Fibroblast of lung (primary cell): ENCODE results near the gene HDAC8. TPM values are rescaled to one million over a fixed set of nuclear protein-coding genes. Genes with fewer than 3 reads are reported as not detected.

Source experiments
- DNase-seq, 2 donors: peaks; one replicate each; pipeline versions ENCODE4 v3.0.0 to v3.0.0-alpha.2; 2010; ENCODE audit warnings: low read depth in 2 of 2
- H2AFZ ChIP-seq: 2 replicates; pipeline ENCODE4 v1.5.1; 2012; ENCODE audit warnings: low read length, control low read depth, inconsistent platforms
- H3K27ac ChIP-seq: 2 replicates; pipeline ENCODE4 v1.5.1; 2011; ENCODE audit warnings: low read length, control low read depth; ENCODE audit not compliant: insufficient read depth
- H3K27me3 ChIP-seq: 2 replicates; pipeline ENCODE4 v1.5.1; 2011; ENCODE audit warnings: mild to moderate bottlenecking, low read length; ENCODE audit not compliant: control insufficient read depth, insufficient read depth
- H3K36me3 ChIP-seq: 2 replicates; pipeline ENCODE4 v1.5.1; 2011; ENCODE audit warnings: low read length; ENCODE audit not compliant: control insufficient read depth, insufficient read depth
- H3K4me1 ChIP-seq: 2 replicates; pipeline ENCODE4 v1.5.1; 2011; ENCODE audit warnings: low read length; ENCODE audit not compliant: control insufficient read depth, insufficient read depth; ENCODE audit errors: extremely low read depth
- H3K4me2 ChIP-seq: 2 replicates; pipeline ENCODE4 v1.5.1; 2011; ENCODE audit warnings: low read length, control low read depth; ENCODE audit not compliant: insufficient read depth; ENCODE audit errors: extremely low read depth
- H3K4me3 ChIP-seq, 4 experiments: fragments of 200-600 bp in 1 of 4; sonication (generic) in 1 of 4; replicated peaks in 1 of 4; 2 replicates each; pipeline ENCODE4 v1.5.1; 2011 to 2016; ENCODE audit warnings: low read length in 4 of 4, low read depth in 3 of 4, mild to moderate bottlenecking in 3 of 4, control low read depth in 2 of 4, inconsistent platforms in 1 of 4, mixed read lengths in 1 of 4; ENCODE audit not compliant: insufficient read depth in 1 of 4; ENCODE audit errors: control extremely low read depth in 1 of 4
- H3K79me2 ChIP-seq: 2 replicates; pipeline ENCODE4 v1.5.1; 2012; ENCODE audit warnings: mild to moderate bottlenecking, low read length, inconsistent platforms; ENCODE audit not compliant: control insufficient read depth, insufficient read depth
- H3K9ac ChIP-seq: 2 replicates; pipeline ENCODE4 v1.5.1; 2011; ENCODE audit warnings: mild to moderate bottlenecking, low read length, control low read depth; ENCODE audit not compliant: insufficient read depth
- H3K9me3 ChIP-seq: 2 replicates; pipeline ENCODE4 v1.5.1; 2012; ENCODE audit warnings: low read depth, low read length; ENCODE audit not compliant: control insufficient read depth, insufficient read depth
- H4K20me1 ChIP-seq: 2 replicates; pipeline ENCODE4 v1.5.1; 2011; ENCODE audit warnings: low read length; ENCODE audit not compliant: control insufficient read depth, insufficient read depth; ENCODE audit errors: extremely low read depth
- EZH2 ChIP-seq: IDR thresholded peaks from 2 replicates; pipeline ENCODE4 v1.5.1; 2012; ENCODE audit warnings: low read length, control low read depth, mild to moderate bottlenecking; ENCODE audit errors: missing control alignments
- polyA plus RNA-seq, 2 donors: library from polyadenylated mRNA; depleted of rRNA in 1 of 2; stranded (reverse) in 1 of 2; unstranded in 1 of 2; fragments of >200 nt; gene quantifications; 2 replicates each; pipeline ENCODE4 v1.2.1, GENCODE V29; 2011 to 2012; ENCODE audit warnings: missing spikeins in 1 of 2
- total RNA-seq: library from RNA; depleted of rRNA; stranded (reverse); fragments of >200 nt; gene quantifications from 2 replicates; pipeline ENCODE4 v1.2.1, GENCODE V29; 2014
- TF ChIP-seq, protein P1 (sequence below), 2 donors: IDR thresholded peaks in 1 of 2; conservative IDR thresholded peaks in 1 of 2; 1 replicate in 1 of 2; 2 replicates in 1 of 2; pipeline ENCODE4 v1.5.1; 2011 to 2012; ENCODE audit warnings: low read length in 2 of 2, control low read depth in 1 of 2, inconsistent platforms in 1 of 2, low read depth in 1 of 2, mild to moderate bottlenecking in 1 of 2

The HDAC8 gene
- total and polyA plus RNA-seq, 2 donors (not counting 1 experiment from before 2014, with no cell fraction given): 25.9 TPM

DNA sequence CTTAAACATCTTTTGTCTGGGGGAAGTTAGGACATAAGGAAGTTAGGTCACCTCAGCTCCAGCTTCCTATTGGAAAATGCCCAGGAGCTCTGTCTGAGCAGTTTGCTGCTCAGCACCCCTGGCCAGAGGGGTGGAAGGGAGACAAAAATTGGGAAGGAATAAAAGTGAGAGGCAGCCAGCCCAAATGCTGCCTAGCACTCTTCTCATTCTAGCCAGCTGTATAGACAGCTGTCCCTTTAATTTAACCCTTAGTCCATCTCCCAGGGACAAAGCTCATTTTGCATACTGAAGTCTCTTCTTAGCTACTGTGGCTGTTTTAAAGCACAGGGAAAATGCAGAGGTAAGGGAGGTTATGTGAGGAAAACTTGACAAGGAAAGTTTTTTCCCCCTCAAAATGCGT, 177.4 kb downstream of the HDAC8 start:
- TF ChIP-seq, protein P1, sequence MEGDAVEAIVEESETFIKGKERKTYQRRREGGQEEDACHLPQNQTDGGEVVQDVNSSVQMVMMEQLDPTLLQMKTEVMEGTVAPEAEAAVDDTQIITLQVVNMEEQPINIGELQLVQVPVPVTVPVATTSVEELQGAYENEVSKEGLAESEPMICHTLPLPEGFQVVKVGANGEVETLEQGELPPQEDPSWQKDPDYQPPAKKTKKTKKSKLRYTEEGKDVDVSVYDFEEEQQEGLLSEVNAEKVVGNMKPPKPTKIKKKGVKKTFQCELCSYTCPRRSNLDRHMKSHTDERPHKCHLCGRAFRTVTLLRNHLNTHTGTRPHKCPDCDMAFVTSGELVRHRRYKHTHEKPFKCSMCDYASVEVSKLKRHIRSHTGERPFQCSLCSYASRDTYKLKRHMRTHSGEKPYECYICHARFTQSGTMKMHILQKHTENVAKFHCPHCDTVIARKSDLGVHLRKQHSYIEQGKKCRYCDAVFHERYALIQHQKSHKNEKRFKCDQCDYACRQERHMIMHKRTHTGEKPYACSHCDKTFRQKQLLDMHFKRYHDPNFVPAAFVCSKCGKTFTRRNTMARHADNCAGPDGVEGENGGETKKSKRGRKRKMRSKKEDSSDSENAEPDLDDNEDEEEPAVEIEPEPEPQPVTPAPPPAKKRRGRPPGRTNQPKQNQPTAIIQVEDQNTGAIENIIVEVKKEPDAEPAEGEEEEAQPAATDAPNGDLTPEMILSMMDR (conservative IDR thresholded peaks at IDR 0.05 in 1 of 2, IDR thresholded peaks at IDR 0.05 in 1 of 2; ENCODE audit: low read depth in 1 of 2, low read length in 2 of 2): no peak
- no peak for TF ChIP-seq EZH2
- H3K9ac ChIP-seq: no peak overlapping the region
- H2AFZ ChIP-seq: no peak overlapping the region
- DNase-seq: peak in 1 of 2 donors; percentile 1
- H3K4me3 ChIP-seq: no peak overlapping the region
- no peaks in the 10 kb centered on the region for H3K36me3 ChIP-seq
- no peak overlapping the region for H3K27ac ChIP-seq
- H3K79me2 ChIP-seq: no peaks in the 10 kb centered on the region
- no peaks in the 10 kb centered on the region for H3K27me3 ChIP-seq
- no peak overlapping the region for H3K4me2 ChIP-seq
- no peaks in the 10 kb centered on the region for H3K4me1 ChIP-seq
- no peaks in the 10 kb centered on the region for H3K9me3 ChIP-seq
- peaks cover 2% of the 10 kb centered on the region for H4K20me1 ChIP-seq

DNA sequence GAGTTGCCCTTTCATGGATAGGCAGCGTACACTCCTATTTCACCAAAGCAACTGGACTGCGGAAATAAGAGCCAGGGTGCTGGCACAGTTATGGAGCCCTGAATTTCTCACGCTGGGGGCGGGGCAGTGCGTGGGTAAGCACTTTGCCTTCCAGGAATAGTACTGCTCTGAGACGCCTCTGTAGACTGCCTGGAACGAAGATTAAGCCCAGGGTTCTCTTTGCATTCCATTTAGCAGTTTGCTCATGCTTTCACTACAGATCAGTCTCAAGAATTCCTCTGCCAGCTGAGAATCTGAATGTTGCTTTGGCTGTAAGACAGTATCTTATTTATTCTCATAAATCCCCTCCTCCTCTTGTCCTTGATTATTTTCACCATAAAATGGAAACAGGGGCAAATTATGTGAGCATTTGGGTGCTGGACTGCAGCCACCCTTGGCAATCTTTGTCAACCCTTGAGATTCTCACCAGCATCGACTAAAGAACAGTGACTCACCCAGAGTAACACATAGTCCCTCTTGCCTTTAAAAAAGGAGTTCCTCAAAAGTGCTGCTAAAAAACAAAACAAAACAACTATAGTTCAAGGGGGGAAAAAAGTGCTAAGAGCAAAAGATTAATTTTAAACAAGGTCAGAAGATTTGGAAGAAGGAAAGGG, 178.0 kb downstream of the HDAC8 start:
- H4K20me1 ChIP-seq: peaks cover 2% of the 10 kb centered on the region
- no peak overlapping the region for H3K9ac ChIP-seq
- no peak overlapping the region for H3K4me2 ChIP-seq
- no peaks in the 10 kb centered on the region for H3K4me1 ChIP-seq
- no peak overlapping the region for H3K4me3 ChIP-seq
- no peaks in the 10 kb centered on the region for H3K79me2 ChIP-seq
- no peak for TF ChIP-seq EZH2
- TF ChIP-seq, protein P1 (conservative IDR thresholded peaks at IDR 0.05 in 1 of 2, IDR thresholded peaks at IDR 0.05 in 1 of 2; ENCODE audit: low read depth in 1 of 2, low read length in 2 of 2): no peak
- H3K36me3 ChIP-seq: no peaks in the 10 kb centered on the region
- no peak overlapping the region for H3K27ac ChIP-seq
- DNase-seq: peak; percentile 63 to 82
- no peaks in the 10 kb centered on the region for H3K9me3 ChIP-seq
- H3K27me3 ChIP-seq: no peaks in the 10 kb centered on the region
- no peak overlapping the region for H2AFZ ChIP-seq

DNA sequence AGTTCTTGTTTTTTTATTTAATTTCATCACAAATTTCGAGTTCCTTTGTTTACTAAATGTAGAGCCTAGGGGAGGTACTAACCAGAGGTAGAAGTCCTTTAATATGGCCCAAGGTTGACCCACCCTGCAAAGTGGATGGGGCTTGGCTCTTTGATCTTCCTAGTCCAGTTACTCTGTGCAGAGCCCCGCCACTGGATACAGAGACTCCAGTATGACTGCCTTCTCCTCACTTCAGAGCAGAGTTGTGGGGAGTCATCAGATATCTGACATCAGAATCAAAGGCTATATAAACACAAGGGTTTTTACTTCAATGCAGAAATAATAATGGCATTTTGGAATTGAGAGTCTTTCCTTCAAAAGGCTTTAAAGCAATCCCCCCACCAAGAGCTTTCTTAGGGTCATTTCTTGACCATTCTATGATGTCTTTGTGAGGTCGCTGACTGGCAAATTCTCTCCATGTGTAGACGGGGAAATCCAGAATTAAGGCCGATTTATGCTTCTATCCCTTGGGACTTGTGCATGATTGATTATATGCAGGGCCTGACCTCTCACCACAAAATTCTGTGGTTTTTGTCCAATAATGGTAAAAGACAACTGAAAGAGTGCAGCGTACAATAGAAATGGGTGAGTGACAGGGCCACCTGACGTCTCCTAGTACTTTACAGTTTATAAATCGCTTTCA, 178.7 kb downstream of the HDAC8 start:
- no peaks in the 10 kb centered on the region for H3K4me1 ChIP-seq
- no peak overlapping the region for H3K27ac ChIP-seq
- H3K9me3 ChIP-seq: no peaks in the 10 kb centered on the region
- no peaks in the 10 kb centered on the region for H3K79me2 ChIP-seq
- H3K4me3 ChIP-seq: no peak overlapping the region
- peak; percentile 56 to 69 for DNase-seq
- no peak overlapping the region for H2AFZ ChIP-seq
- H3K9ac ChIP-seq: no peak overlapping the region
- H3K4me2 ChIP-seq: no peak overlapping the region
- TF ChIP-seq EZH2: no peak
- TF ChIP-seq, protein P1 (conservative IDR thresholded peaks at IDR 0.05 in 1 of 2, IDR thresholded peaks at IDR 0.05 in 1 of 2; ENCODE audit: low read depth in 1 of 2, low read length in 2 of 2): no peak
- H3K27me3 ChIP-seq: no peaks in the 10 kb centered on the region
- H3K36me3 ChIP-seq: no peaks in the 10 kb centered on the region
- peaks cover 2% of the 10 kb centered on the region for H4K20me1 ChIP-seq
